Dermis microvascular lymphatic vessel endothelial cell (primary cell): ENCODE data around the gene ATP4B. TPM values are rescaled to one million over a fixed set of nuclear protein-coding genes. Genes with fewer than 3 reads are reported as not detected.
"Not testable (repeated sequence)": the region's sequence is repeated elsewhere in the genome, so short reads cannot be mapped to it uniquely, and the experiment has no call there.

ENCODE experiments used
- DNase-seq, 2 donors: peaks; one replicate each; pipeline versions ENCODE4 v3.0.0 to v3.0.0-alpha.2; 2010; ENCODE audit warnings: low read depth in 2 of 2
- total RNA-seq: library from RNA; depleted of rRNA; stranded (reverse); fragments of >200 nt; gene quantifications from 2 replicates; pipeline ENCODE4 v1.2.1, GENCODE V29; 2014

Gene ATP4B
- total RNA-seq, 1 donor from 2014 or later = not detected

- DNase-seq = peak in 1 of 2 donors; percentile 4
Measured at GRCh38 chr13:113625965-113626721, 31.9 kb downstream of the ATP4B start.

GRCh38 chr13:113624640-113625304 lies 33.2 kb downstream of the ATP4B start:
- not testable (repeated sequence) for DNase-seq

- DNase-seq = no peak
Measured at GRCh38 chr13:113624235-113624587, 33.8 kb downstream of the ATP4B start.

- DNase-seq = no peak
Measured at GRCh38 chr13:113623491-113624234, 34.3 kb downstream of the ATP4B start.

GRCh38 chr13:113622791-113623490 lies 35.1 kb downstream of the ATP4B start:
- DNase-seq = no peak

GRCh38 chr13:113621986-113622550 lies 35.9 kb downstream of the ATP4B start:
- not testable (repeated sequence) for DNase-seq

GRCh38 chr13:113621498-113621897 lies 36.5 kb downstream of the ATP4B start:
- DNase-seq = peak in 1 of 2 donors; percentile 12

GRCh38 chr13:113621046-113621445 lies 37.0 kb downstream of the ATP4B start:
- no peak for DNase-seq

GRCh38 chr13:113620036-113620796 lies 37.8 kb downstream of the ATP4B start:
- no peak for DNase-seq

- no peak for DNase-seq
Measured at GRCh38 chr13:113618455-113618854, 39.5 kb downstream of the ATP4B start.

- no peak for DNase-seq
Measured at GRCh38 chr13:113617961-113618360, 40.0 kb downstream of the ATP4B start.

- no peak for DNase-seq
Measured at GRCh38 chr13:113616991-113617749, 40.8 kb downstream of the ATP4B start.

GRCh38 chr13:113616281-113616906 lies 41.6 kb downstream of the ATP4B start:
- no peak for DNase-seq

GRCh38 chr13:113613789-113614379 lies 44.1 kb downstream of the ATP4B start:
- DNase-seq = no peak

GRCh38 chr13:113612607-113613006 lies 45.4 kb downstream of the ATP4B start:
- no peak for DNase-seq

GRCh38 chr13:113611996-113612395 lies 46.0 kb downstream of the ATP4B start:
- no peak for DNase-seq

- DNase-seq = no peak
Measured at GRCh38 chr13:113610266-113610665, 47.7 kb downstream of the ATP4B start.

GRCh38 chr13:113609616-113610015 lies 48.4 kb downstream of the ATP4B start:
- no peak for DNase-seq

GRCh38 chr13:113608967-113609533 lies 48.9 kb downstream of the ATP4B start:
- DNase-seq = no peak
